ENCODE data around the gene ITGB5. TPM values are rescaled to one million over a fixed set of nuclear protein-coding genes. Genes with fewer than 3 reads are reported as not detected.

Gene ITGB5
- total and polyA plus RNA-seq, 2 experiments from 2014 or later, result 54.3 to 107 TPM

GRCh38 chr3:124893526-124893925 lies 6.4 kb upstream of the ITGB5 start:
- no peaks in the 10 kb centered on the region for H3K27me3 ChIP-seq
- DNase-seq (ENCODE audit: low read depth in 1 of 2, low spot score in 1 of 2), result no peak

GRCh38 chr3:124890573-124891190 lies 3.5 kb upstream of the ITGB5 start:
- H3K27me3 ChIP-seq, result no peaks in the 10 kb centered on the region
- no peaks in the 10 kb centered on the region for H3K36me3 ChIP-seq
- no peak for TF ChIP-seq CTCF (IDR thresholded peaks at IDR 0.05; ENCODE audit: low read depth, low read length)
- no peak overlapping the region for H3K27ac ChIP-seq
- no peaks in the 10 kb centered on the region for H3K9me3 ChIP-seq (ENCODE audit: low read depth)
- H3K4me3 ChIP-seq, result no peak overlapping the region
- no peak for DNase-seq (ENCODE audit: low read depth in 1 of 2, low spot score in 1 of 2)
- H3K4me1 ChIP-seq (ENCODE audit: low read depth), result peaks cover under 1% of the 10 kb centered on the region

More at GRCh38 chr3:124893526-124893925, 6.4 kb upstream of the ITGB5 start:
- Histone ChIP-seq H3K36me3 (no peaks in the 10 kb centered on the region), H3K27ac (no peak overlapping the region), H3K4me3 (no peak overlapping the region), H3K4me1 (ENCODE audit: low read depth) (no peaks in the 10 kb centered on the region), H3K9me3 (ENCODE audit: low read depth) (no peaks in the 10 kb centered on the region)
- TF ChIP-seq CTCF (IDR thresholded peaks at IDR 0.05; ENCODE audit: low read depth, low read length), result no peak

- TF ChIP-seq CTCF (IDR thresholded peaks at IDR 0.05; ENCODE audit: low read depth, low read length), result no peak
- Histone ChIP-seq H3K27ac (no peak overlapping the region), H3K4me3 (no peak overlapping the region)
Measured at GRCh38 chr3:124888482-124889441, 1.6 kb upstream of the ITGB5 start.

GRCh38 chr3:124887932-124888298 lies 750 bp upstream of the ITGB5 start:
- no peak for TF ChIP-seq CTCF (IDR thresholded peaks at IDR 0.05; ENCODE audit: low read depth, low read length)
- no peaks in the 10 kb centered on the region for H3K9me3 ChIP-seq (ENCODE audit: low read depth)
- no peak for DNase-seq (ENCODE audit: low read depth in 1 of 2, low spot score in 1 of 2)
- H3K4me1 ChIP-seq (ENCODE audit: low read depth), result peaks cover 6% of the 10 kb centered on the region
- H3K4me3 ChIP-seq, result peak overlapping the region; percentile 96
- no peaks in the 10 kb centered on the region for H3K36me3 ChIP-seq
- H3K27me3 ChIP-seq, result no peaks in the 10 kb centered on the region
- H3K27ac ChIP-seq, result no peak overlapping the region

More at GRCh38 chr3:124888482-124889441, 1.6 kb upstream of the ITGB5 start:
- no peaks in the 10 kb centered on the region for H3K9me3 ChIP-seq (ENCODE audit: low read depth)
- H3K36me3 ChIP-seq, result no peaks in the 10 kb centered on the region
- DNase-seq (ENCODE audit: low read depth in 1 of 2, low spot score in 1 of 2), result no peak
- H3K4me1 ChIP-seq (ENCODE audit: low read depth), result peaks cover 6% of the 10 kb centered on the region
- H3K27me3 ChIP-seq, result no peaks in the 10 kb centered on the region

- Histone ChIP-seq H3K27me3 (no peaks in the 10 kb centered on the region), H3K27ac (peak overlapping the region; percentile 32), H3K4me3 (peak overlapping the region; percentile 96), H3K36me3 (no peaks in the 10 kb centered on the region), H3K9me3 (ENCODE audit: low read depth) (no peaks in the 10 kb centered on the region), H3K4me1 (ENCODE audit: low read depth) (peaks cover 6% of the 10 kb centered on the region)
- no peak for TF ChIP-seq CTCF (IDR thresholded peaks at IDR 0.05; ENCODE audit: low read depth, low read length)
- peak; percentile 59 to 67 for DNase-seq (ENCODE audit: low read depth in 1 of 2, low spot score in 1 of 2)
Measured at GRCh38 chr3:124886168-124887056, 753 bp downstream of the ITGB5 start.
